Gastroesophageal sphincter (tissue), 3 donors: ENCODE results near the gene IRF2.

Experiments used
- EP300 ChIP-seq: sonication (generic); formaldehyde crosslinking; IDR thresholded peaks from one replicate; pipeline ENCODE4 v1.6.1; 2017; ENCODE audit warnings: antibody characterized with exemption, mild to moderate bottlenecking
- POLR2A ChIP-seq, 2 donors: fragments of 450-650 bp; IDR thresholded peaks; one replicate each; pipeline ENCODE4 v1.6.1; 2017; ENCODE audit warnings: antibody characterized with exemption in 2 of 2, mild to moderate bottlenecking in 2 of 2, moderate library complexity in 1 of 2
- POLR2AphosphoS5 ChIP-seq: sonication (generic); formaldehyde crosslinking; IDR thresholded peaks from one replicate; pipeline ENCODE4 v1.6.1; 2017; ENCODE audit warnings: antibody characterized with exemption
- TF ChIP-seq, protein P1 (sequence below), 4 experiments: fragments of 200-600 bp in 2 of 4; fragments of 450-650 bp in 2 of 4; sonication (generic) in 1 of 4; IDR thresholded peaks; one replicate each; pipeline ENCODE4 v1.5.1; 2017 to 2019; ENCODE audit warnings: antibody characterized with exemption in 4 of 4, mild to moderate bottlenecking in 2 of 4, moderate library complexity in 2 of 4

GRCh38 chr4:184451726-184452125 lies 22.6 kb downstream of the IRF2 start:
- TF ChIP-seq, protein P1, sequence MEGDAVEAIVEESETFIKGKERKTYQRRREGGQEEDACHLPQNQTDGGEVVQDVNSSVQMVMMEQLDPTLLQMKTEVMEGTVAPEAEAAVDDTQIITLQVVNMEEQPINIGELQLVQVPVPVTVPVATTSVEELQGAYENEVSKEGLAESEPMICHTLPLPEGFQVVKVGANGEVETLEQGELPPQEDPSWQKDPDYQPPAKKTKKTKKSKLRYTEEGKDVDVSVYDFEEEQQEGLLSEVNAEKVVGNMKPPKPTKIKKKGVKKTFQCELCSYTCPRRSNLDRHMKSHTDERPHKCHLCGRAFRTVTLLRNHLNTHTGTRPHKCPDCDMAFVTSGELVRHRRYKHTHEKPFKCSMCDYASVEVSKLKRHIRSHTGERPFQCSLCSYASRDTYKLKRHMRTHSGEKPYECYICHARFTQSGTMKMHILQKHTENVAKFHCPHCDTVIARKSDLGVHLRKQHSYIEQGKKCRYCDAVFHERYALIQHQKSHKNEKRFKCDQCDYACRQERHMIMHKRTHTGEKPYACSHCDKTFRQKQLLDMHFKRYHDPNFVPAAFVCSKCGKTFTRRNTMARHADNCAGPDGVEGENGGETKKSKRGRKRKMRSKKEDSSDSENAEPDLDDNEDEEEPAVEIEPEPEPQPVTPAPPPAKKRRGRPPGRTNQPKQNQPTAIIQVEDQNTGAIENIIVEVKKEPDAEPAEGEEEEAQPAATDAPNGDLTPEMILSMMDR (IDR thresholded peaks at IDR 0.05) = no peak
- TF ChIP-seq POLR2AphosphoS5 (no peak), EP300 (no peak), POLR2A (IDR thresholded peaks at IDR 0.05) (no peak)
